Measurements from ENCODE around the gene PLEKHA4. TPM values are rescaled to one million over a fixed set of nuclear protein-coding genes. Genes with fewer than 3 reads are reported as not detected.

PLEKHA4 gene
- total and polyA plus RNA-seq, 2 of the 13 experiments (the other 11 are each of a cell fraction or from before 2014, with no cell fraction given), result 4.8 to 6.0 TPM

GRCh38 chr19:48807590-48808308, 60.7 kb downstream of the PLEKHA4 start (continued):
- TF ChIP-seq AHDC1 (CRISPR knock-in tag; IDR thresholded peaks at IDR 0.05; ENCODE audit: borderline replicate concordance), result peak; percentile 47
- TF ChIP-seq DMAP1 (CRISPR knock-in tag; IDR thresholded peaks at IDR 0.05), result no peak
- TF ChIP-seq MAX (IDR thresholded peaks at IDR 0.05), result peak; percentile 19; the same call in 1 of the 2 replicates
- TF ChIP-seq MAFG (CRISPR knock-in tag; IDR thresholded peaks at IDR 0.05), result no peak
- TF ChIP-seq RXRB (CRISPR knock-in tag; IDR thresholded peaks at IDR 0.05; ENCODE audit: borderline replicate concordance), result peak; percentile 8; the same call in 1 of the 2 replicates
- TF ChIP-seq SETDB1 (CRISPR knock-in tag; IDR thresholded peaks at IDR 0.05; ENCODE audit: borderline replicate concordance), result no peak
- peak; percentile 71; the same call in 1 of the 2 replicates for TF ChIP-seq ZNF572 (CRISPR knock-in tag; IDR thresholded peaks at IDR 0.05)
- TF ChIP-seq NR3C1 (CRISPR knock-in tag; IDR thresholded peaks at IDR 0.05), result no peak
- TF ChIP-seq RBM39 (IDR thresholded peaks at IDR 0.05; ENCODE audit: low read depth, low read length, poor library complexity, severe bottlenecking), result no peak
- TF ChIP-seq TP53 (CRISPR knock-in tag; conservative IDR thresholded peaks at IDR 0.05), result no peak
- TF ChIP-seq PATZ1 (CRISPR knock-in tag; IDR thresholded peaks at IDR 0.05), result no peak
- TF ChIP-seq GABPA (IDR thresholded peaks at IDR 0.05; ENCODE audit: low read depth, low read length), result no peak
- no peak for TF ChIP-seq GABPA (CRISPR knock-in tag; IDR thresholded peaks at IDR 0.05; ENCODE audit: low read depth)
- TF ChIP-seq PRPF4 (IDR thresholded peaks at IDR 0.05; ENCODE audit: low read depth, low read length, poor library complexity, severe bottlenecking), result no peak
- TF ChIP-seq ZNF253 (CRISPR knock-in tag; IDR thresholded peaks at IDR 0.05; ENCODE audit: borderline replicate concordance), result no peak
- peak; percentile 39; the same call in 1 of the 2 replicates for TF ChIP-seq ZNF567 (CRISPR knock-in tag; IDR thresholded peaks at IDR 0.05; ENCODE audit: borderline replicate concordance)
- TF ChIP-seq CREM (IDR thresholded peaks at IDR 0.05), result no peak
- no peak for TF ChIP-seq CREM (CRISPR knock-in tag; IDR thresholded peaks at IDR 0.05)
- no peak; the same call in 1 of the 2 replicates for TF ChIP-seq MXD3 (CRISPR knock-in tag; IDR thresholded peaks at IDR 0.05)
- 0 out of 2 replicates have a peak, but pooled peaks have one; percentile 19 for TF ChIP-seq ZFYVE20 (CRISPR knock-in tag; IDR thresholded peaks at IDR 0.05; ENCODE audit: borderline replicate concordance, low read depth)
- TF ChIP-seq XRCC5 (optimal IDR thresholded peaks at IDR 0.05; ENCODE audit: low read length), result no peak
